ENCODE data around the gene COPS4. TPM values are rescaled to one million over a fixed set of nuclear protein-coding genes. Genes with fewer than 3 reads are reported as not detected.
A peak's percentile ranks its signal among the peaks of the same experiment; 100 is the strongest.
"Not testable (repeated sequence)": the region's sequence is repeated elsewhere in the genome, so short reads cannot be mapped to it uniquely, and the experiment has no call there.

COPS4 gene
- total RNA-seq (2022) (21.0 and 21.7 TPM in 2 replicates), Bru-seq, nascent RNA (percentile 65 among the genes with signal in this experiment), BruChase-seq, experiment 1, labeled RNA remaining after a 6-hour chase (percentile 67 among the genes with signal in this experiment), BruChase-seq, experiment 2, labeled RNA remaining after a 2-hour chase (percentile 56 among the genes with signal in this experiment)
- long read RNA-seq, transcript COPS4-201 (10 exons, 1,744 nt), result major isoform, 64 of 71 reads
- long read RNA-seq, partial matches to known transcripts, result 1 of 71 reads
- long read RNA-seq, other reads (novel, unspliced or antisense), result 3 of 71 reads

GRCh38 chr4:83034630-83035494 is at the start of gene COPS4:
TSS of gene COPS4 (plus strand) at chr4:83035183. CDS start at chr4:83035225, 42 bp downstream.
- TF ChIP-seq CTCF (IDR thresholded peaks at IDR 0.05; ENCODE audit: unreplicated experiment), result no peak
- DNase-seq, result peak; percentile 92
- Mint-ChIP-seq H3K27ac (ENCODE audit: unreplicated experiment) (peak within 1 kb of the TSS; percentile 91), H3K4me3 (ENCODE audit: low read depth, unreplicated experiment) (peak within 1 kb of the TSS; percentile 93), H3K4me1 (ENCODE audit: low read depth, unreplicated experiment) (no peaks in the 10 kb centered on the region), H3K9me3 (ENCODE audit: low read depth, unreplicated experiment) (no peaks in the 10 kb centered on the region), H3K27me3 (ENCODE audit: unreplicated experiment) (no peaks in the 10 kb centered on the region), H3K36me3 (ENCODE audit: insufficient read depth, unreplicated experiment) (peaks cover 28% of the 10 kb centered on the region)
- CTCF ChIA-PET, result interaction anchor here (0.7 to 1.2 kb wide), 6 partner anchors 22 to 344 kb away, joined by 3 to 6 read pairs (median 3); no protein-coding TSS in a partner anchor
- BruUV-seq (replicated peaks), result no TSS peak
- intact Hi-C loops (cut with micrococcal nuclease; ENCODE audit: unreplicated experiment), result no loop called here

- H3K4me1 Mint-ChIP-seq (ENCODE audit: low read depth, unreplicated experiment), result peaks cover 15% of the 10 kb centered on the region
- intact Hi-C loops (cut with micrococcal nuclease; ENCODE audit: unreplicated experiment); CTCF ChIA-PET; DNase-seq; H3K4me3 Mint-ChIP-seq (ENCODE audit: low read depth, unreplicated experiment); H3K36me3 Mint-ChIP-seq (ENCODE audit: insufficient read depth, unreplicated experiment); H3K9me3 Mint-ChIP-seq (ENCODE audit: low read depth, unreplicated experiment); H3K27ac Mint-ChIP-seq (ENCODE audit: unreplicated experiment); BruUV-seq (replicated peaks); H3K27me3 Mint-ChIP-seq (ENCODE audit: unreplicated experiment): not testable (repeated sequence)
These were observed 47.5 kb upstream of the COPS4 start for GRCh38 chr4:82987519-82987918.

GRCh38 chr4:82988323-82988832 is 46.6 kb upstream of the COPS4 start:
- no peak for TF ChIP-seq CTCF (IDR thresholded peaks at IDR 0.05; ENCODE audit: unreplicated experiment)
- no peak for DNase-seq
- Mint-ChIP-seq H3K4me1 (ENCODE audit: low read depth, unreplicated experiment) (peaks cover 15% of the 10 kb centered on the region), H3K27ac (ENCODE audit: unreplicated experiment) (no peak overlapping the region), H3K36me3 (ENCODE audit: insufficient read depth, unreplicated experiment) (no peaks in the 10 kb centered on the region), H3K4me3 (ENCODE audit: low read depth, unreplicated experiment) (no peak overlapping the region), H3K27me3 (ENCODE audit: unreplicated experiment) (no peaks in the 10 kb centered on the region), H3K9me3 (ENCODE audit: low read depth, unreplicated experiment) (no peaks in the 10 kb centered on the region)
- intact Hi-C loops (cut with micrococcal nuclease; ENCODE audit: unreplicated experiment), result no loop called here
- BruUV-seq (replicated peaks), result no TSS peak
- CTCF ChIA-PET, result no interaction called here

- H3K27me3 Mint-ChIP-seq (ENCODE audit: unreplicated experiment), result no peaks in the 10 kb centered on the region
- no peak overlapping the region for H3K27ac Mint-ChIP-seq (ENCODE audit: unreplicated experiment)
- intact Hi-C loops (cut with micrococcal nuclease; ENCODE audit: unreplicated experiment), result no loop called here
- H3K4me1 Mint-ChIP-seq (ENCODE audit: low read depth, unreplicated experiment), result peaks cover 15% of the 10 kb centered on the region
- H3K36me3 Mint-ChIP-seq (ENCODE audit: insufficient read depth, unreplicated experiment), result no peaks in the 10 kb centered on the region
- DNase-seq, result no peak
- no peaks in the 10 kb centered on the region for H3K9me3 Mint-ChIP-seq (ENCODE audit: low read depth, unreplicated experiment)
- TF ChIP-seq CTCF (IDR thresholded peaks at IDR 0.05; ENCODE audit: unreplicated experiment), result no peak
- CTCF ChIA-PET, result no interaction called here
- no TSS peak for BruUV-seq (replicated peaks)
- peak overlapping the region; percentile 27 for H3K4me3 Mint-ChIP-seq (ENCODE audit: low read depth, unreplicated experiment)
These were observed 45.2 kb upstream of the COPS4 start for GRCh38 chr4:82989575-82990429.
